Prostate gland (tissue), 2 donors: ENCODE results near the gene TMCC1. TPM values are rescaled to one million over a fixed set of nuclear protein-coding genes. Genes with fewer than 3 reads are reported as not detected.

ENCODE experiments used
- DNase-seq: peaks from one replicate; pipeline ENCODE4 v3.0.0-alpha.2; 2019; ENCODE audit warnings: low spot score
- H3K27ac ChIP-seq, 2 donors: fragments of 200-600 bp; sonication (generic); 2 replicates each; pipeline ENCODE4 v1.5.1; 2017 to 2019
- H3K27me3 ChIP-seq: fragments of 200-600 bp; sonication (generic); replicated peaks from 2 replicates; pipeline ENCODE4 v1.5.1; 2019; ENCODE audit not compliant: insufficient read depth
- H3K36me3 ChIP-seq, 2 donors: fragments of 200-600 bp; sonication (generic); 1 replicate in 1 of 2; 2 replicates in 1 of 2; pipeline versions ENCODE4 v1.5.1 to v1.8.1; 2017 to 2019
- H3K4me1 ChIP-seq: fragments of 200-600 bp; sonication (generic); replicated peaks from 2 replicates; pipeline ENCODE4 v1.5.1; 2019
- H3K4me3 ChIP-seq, 2 donors: fragments of 200-600 bp; sonication (generic); 2 replicates each; pipeline ENCODE4 v1.5.1; 2017 to 2019
- H3K9me3 ChIP-seq: fragments of 200-600 bp; sonication (generic); 2 replicates; pipeline ENCODE4 v1.5.1; 2017
- CTCF ChIP-seq, 4 experiments: fragments of 200-600 bp in 2 of 4; fragments of 450-650 bp in 2 of 4; sonication (generic) in 2 of 4; IDR thresholded peaks; 1 replicate in 3 of 4; 2 replicates in 1 of 4; pipeline ENCODE4 v1.5.1; 2016 to 2019; ENCODE audit warnings: antibody characterized with exemption in 4 of 4, mild to moderate bottlenecking in 2 of 4, moderate library complexity in 2 of 4
- POLR2A ChIP-seq: fragments of 450-650 bp; IDR thresholded peaks from one replicate; pipeline ENCODE4 v1.6.1; 2016; ENCODE audit warnings: antibody characterized with exemption, mild to moderate bottlenecking
- POLR2AphosphoS5 ChIP-seq: sonication (generic); formaldehyde crosslinking; IDR thresholded peaks from one replicate; pipeline ENCODE4 v1.6.1; 2017; ENCODE audit warnings: antibody characterized with exemption
- WGBS: methylation state at CpG from one replicate; pipeline ENCODE4 v1.1.5; 2018; 5-methylcytosine and 5-hydroxymethylcytosine counted together
- intact Hi-C: fragments of 100-400 bp; cut with DNase I; formaldehyde crosslinking; loops from one replicate; pipeline ENCODE4 v1.14.2; 2022
- total RNA-seq, 2 donors: library from RNA; depleted of rRNA; stranded (reverse); fragments of >200 nt; gene quantifications; one replicate each; pipeline ENCODE4 v1.1.0, GENCODE V29; 2016

TMCC1 gene
- total RNA-seq, 2 donors from 2014 or later, result 27.6 to 43.9 TPM

GRCh38 chr3:129768728-129769127 is 124.8 kb downstream of the TMCC1 start:
- 73% methylated on average over 1 of the region's 1 CpG for WGBS

GRCh38 chr3:129766135-129766534 is 127.4 kb downstream of the TMCC1 start:
- H3K4me3 ChIP-seq, result no peak overlapping the region
- H3K27me3 ChIP-seq, result no peaks in the 10 kb centered on the region
- DNase-seq, result no peak
- no peaks in the 10 kb centered on the region for H3K36me3 ChIP-seq
- no peaks in the 10 kb centered on the region for H3K4me1 ChIP-seq
- TF ChIP-seq POLR2AphosphoS5 (no peak), CTCF (IDR thresholded peaks at IDR 0.05) (no peak)
- H3K27ac ChIP-seq, result no peak overlapping the region
- 75% methylated on average over 2 of the region's 2 CpGs for WGBS
- intact Hi-C loops, result no loop called here
- no peaks in the 10 kb centered on the region for H3K9me3 ChIP-seq

More at GRCh38 chr3:129768728-129769127, 124.8 kb downstream of the TMCC1 start:
- no peaks in the 10 kb centered on the region for H3K27me3 ChIP-seq
- H3K4me3 ChIP-seq, result no peak overlapping the region
- intact Hi-C loops, result no loop called here
- no peaks in the 10 kb centered on the region for H3K4me1 ChIP-seq
- no peaks in the 10 kb centered on the region for H3K36me3 ChIP-seq
- DNase-seq, result no peak
- H3K27ac ChIP-seq, result no peak overlapping the region
- TF ChIP-seq POLR2A (no peak), CTCF (IDR thresholded peaks at IDR 0.05) (no peak), POLR2AphosphoS5 (no peak)
- H3K9me3 ChIP-seq, result no peaks in the 10 kb centered on the region

GRCh38 chr3:129764090-129764489 is 129.4 kb downstream of the TMCC1 start:
- Histone ChIP-seq H3K27me3 (no peaks in the 10 kb centered on the region), H3K27ac (no peak overlapping the region), H3K36me3 (no peaks in the 10 kb centered on the region), H3K9me3 (no peaks in the 10 kb centered on the region), H3K4me3 (no peak overlapping the region), H3K4me1 (no peaks in the 10 kb centered on the region)
- intact Hi-C loops, result no loop called here
- DNase-seq, result no peak
- TF ChIP-seq CTCF (IDR thresholded peaks at IDR 0.05), result no peak
- TF ChIP-seq POLR2AphosphoS5, result no peak
- no peak for TF ChIP-seq POLR2A

- Histone ChIP-seq H3K36me3 (no peaks in the 10 kb centered on the region), H3K4me3 (no peak overlapping the region), H3K27me3 (no peaks in the 10 kb centered on the region), H3K27ac (no peak overlapping the region), H3K4me1 (no peaks in the 10 kb centered on the region), H3K9me3 (no peaks in the 10 kb centered on the region)
- DNase-seq, result no peak
- no peak for TF ChIP-seq CTCF (IDR thresholded peaks at IDR 0.05)
- no peak for TF ChIP-seq POLR2AphosphoS5
- no peak for TF ChIP-seq POLR2A
- 73% methylated on average over 1 of the region's 1 CpG for WGBS
- intact Hi-C loops, result no loop called here
Observed at GRCh38 chr3:129758785-129759320, 134.7 kb downstream of the TMCC1 start.

- H3K36me3 ChIP-seq, result no peaks in the 10 kb centered on the region
- H3K4me3 ChIP-seq, result no peak overlapping the region
- no peaks in the 10 kb centered on the region for H3K4me1 ChIP-seq
- H3K27ac ChIP-seq, result no peak overlapping the region
- intact Hi-C loops, result no loop called here
- TF ChIP-seq POLR2AphosphoS5 (no peak), CTCF (IDR thresholded peaks at IDR 0.05) (no peak), POLR2A (no peak)
- no peaks in the 10 kb centered on the region for H3K9me3 ChIP-seq
- H3K27me3 ChIP-seq, result no peaks in the 10 kb centered on the region
- WGBS, result 93% methylated on average over 2 of the region's 2 CpGs
- no peak for DNase-seq
Observed at GRCh38 chr3:129758306-129758705, 135.2 kb downstream of the TMCC1 start.
